HCT116 (cell line): ENCODE measurements around the gene CDKL1.

Source experiments
- CTCF ChIP-seq, 3 experiments: fragments of 200-600 bp in 1 of 3; sonication (generic) in 1 of 3; IDR thresholded peaks in 2 of 3; conservative IDR thresholded peaks in 1 of 3; 2 replicates each; pipeline ENCODE4 v1.5.1; 2012 to 2017; ENCODE audit warnings: low read depth in 2 of 3, low read length in 2 of 3, antibody characterized with exemption in 1 of 3, borderline replicate concordance in 1 of 3, control low read depth in 1 of 3, mild to moderate bottlenecking in 1 of 3, mixed read lengths in 1 of 3, mixed run types in 1 of 3, moderate library complexity in 1 of 3; ENCODE audit not compliant: insufficient read depth in 1 of 3
- EZH2 ChIP-seq: fragments of 200-600 bp; sonication (generic); IDR thresholded peaks from 2 replicates; pipeline ENCODE4 v1.6.1; 2017; ENCODE audit warnings: antibody characterized with exemption, mixed run types
- POLR2A ChIP-seq: IDR thresholded peaks from 2 replicates; pipeline ENCODE4 v1.7.0; 2011; ENCODE audit warnings: borderline replicate concordance; ENCODE audit not compliant: insufficient read depth, insufficient read length; ENCODE audit errors: extremely low read depth
- POLR2AphosphoS5 ChIP-seq: IDR thresholded peaks from 2 replicates; pipeline ENCODE4 v1.6.1; 2011; ENCODE audit warnings: mild to moderate bottlenecking, low read depth, low read length, moderate library complexity
- RAD21 ChIP-seq: IDR thresholded peaks from 2 replicates; pipeline ENCODE4 v1.6.1; 2012; ENCODE audit warnings: low read depth, mild to moderate bottlenecking
- ZNF274 ChIP-seq: fragments of 200-500 bp; sonication (Bioruptor generic); IDR thresholded peaks from 2 replicates; pipeline ENCODE4 v1.6.1; 2014; ENCODE audit warnings: mild to moderate bottlenecking, low read depth, low read length, inconsistent platforms

- peak; percentile 83 to 96 (median 95) for TF ChIP-seq CTCF (IDR thresholded peaks at IDR 0.05 in 2 of 3, conservative IDR thresholded peaks at IDR 0.05 in 1 of 3; ENCODE audit: borderline replicate concordance in 1 of 3, insufficient read depth in 1 of 3, low read depth in 2 of 3, low read length in 2 of 3)
- no peak for TF ChIP-seq POLR2A
- TF ChIP-seq EZH2 = no peak
- no peak for TF ChIP-seq ZNF274
- peak; percentile 74 for TF ChIP-seq RAD21
- TF ChIP-seq POLR2AphosphoS5 = no peak
These were observed 75.5 kb downstream of the CDKL1 start for GRCh38 chr14:50321009-50321660.
